Thyroid gland (tissue), 4 donors: ENCODE results near the gene HPGDS.

Experiments
- CTCF ChIP-seq, 6 experiments: fragments of 200-600 bp in 3 of 6; fragments of 450-650 bp in 3 of 6; sonication (generic) in 3 of 6; IDR thresholded peaks; one replicate each; pipeline ENCODE4 v1.5.1; 2016 to 2019; ENCODE audit warnings: antibody characterized with exemption in 6 of 6, mild to moderate bottlenecking in 2 of 6, inconsistent platforms in 1 of 6, moderate library complexity in 1 of 6
- POLR2A ChIP-seq, 2 donors: fragments of 450-650 bp; IDR thresholded peaks; one replicate each; pipeline ENCODE4 v1.6.1; 2017; ENCODE audit warnings: antibody characterized with exemption in 2 of 2, mild to moderate bottlenecking in 2 of 2, moderate library complexity in 1 of 2

- TF ChIP-seq CTCF (IDR thresholded peaks at IDR 0.05) (no peak), POLR2A (IDR thresholded peaks at IDR 0.05) (no peak)
Measured at GRCh38 chr4:94271248-94271647, 71.4 kb downstream of the HPGDS start.
